HL-60 (cell line): Measurements from ENCODE around the gene PPP3CA.

Source experiments
- DNase-seq, 2 experiments: peaks; one replicate each; pipeline ENCODE4 v3.0.0-alpha.2; 2010 to 2020; ENCODE audit warnings: low read depth in 1 of 2, low spot score in 1 of 2
- H3K27ac ChIP-seq: fragments of 250-450 bp; sonication (Bioruptor Pico); replicated peaks from 2 replicates; pipeline ENCODE4 v1.5.1; 2020; ENCODE audit warnings: mild to moderate bottlenecking, moderate library complexity
- H3K27me3 ChIP-seq: fragments of 250-450 bp; sonication (Bioruptor Pico); 2 replicates; pipeline ENCODE4 v1.5.1; 2021; ENCODE audit warnings: mild to moderate bottlenecking, moderate library complexity; ENCODE audit not compliant: insufficient read depth, poor library complexity, severe bottlenecking
- H3K4me3 ChIP-seq: replicated peaks from 2 replicates; pipeline ENCODE4 v1.5.1; 2011; ENCODE audit warnings: mild to moderate bottlenecking, control low read depth, low read length; ENCODE audit not compliant: insufficient read depth
- GABPA ChIP-seq: IDR thresholded peaks from 2 replicates; pipeline ENCODE4 v1.6.1; 2012; ENCODE audit warnings: low read depth
- POLR2AphosphoS5 ChIP-seq: IDR thresholded peaks from 2 replicates; pipeline ENCODE4 v1.6.1; 2012; ENCODE audit warnings: low read depth
- SPI1 ChIP-seq: IDR thresholded peaks from 2 replicates; pipeline ENCODE4 v1.6.1; 2012; ENCODE audit warnings: low read depth, mild to moderate bottlenecking, borderline replicate concordance
- TF ChIP-seq, protein P1 (sequence below): IDR thresholded peaks from 2 replicates; pipeline ENCODE4 v1.6.1; 2012; ENCODE audit warnings: low read depth; ENCODE audit not compliant: insufficient replicate concordance
- TF ChIP-seq, protein P2 (sequence below): IDR thresholded peaks from one replicate; pipeline ENCODE4 v1.5.1; 2011; ENCODE audit warnings: low read length, control low read depth, inconsistent platforms; ENCODE audit not compliant: insufficient read depth

PPP3CA gene

DNA sequence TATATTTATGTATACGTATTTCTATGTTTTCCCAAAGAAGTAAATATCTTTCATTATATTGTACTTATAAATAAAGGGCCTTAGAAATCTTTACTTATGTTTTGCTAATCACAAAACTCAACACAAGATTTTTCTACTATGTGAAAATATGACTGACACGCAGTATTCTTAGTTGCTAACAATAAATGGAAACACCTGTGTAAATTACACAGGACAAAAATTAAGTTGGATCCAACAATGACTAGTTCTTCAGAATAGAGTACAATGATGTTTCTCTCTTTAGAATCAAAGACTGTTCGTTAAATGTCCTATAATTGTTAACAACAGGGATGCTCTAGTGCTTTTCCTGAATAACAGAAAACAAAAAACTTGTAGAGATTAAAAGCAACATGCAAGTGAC lies 96.1 kb downstream of the PPP3CA start:
- TF ChIP-seq, protein P1, sequence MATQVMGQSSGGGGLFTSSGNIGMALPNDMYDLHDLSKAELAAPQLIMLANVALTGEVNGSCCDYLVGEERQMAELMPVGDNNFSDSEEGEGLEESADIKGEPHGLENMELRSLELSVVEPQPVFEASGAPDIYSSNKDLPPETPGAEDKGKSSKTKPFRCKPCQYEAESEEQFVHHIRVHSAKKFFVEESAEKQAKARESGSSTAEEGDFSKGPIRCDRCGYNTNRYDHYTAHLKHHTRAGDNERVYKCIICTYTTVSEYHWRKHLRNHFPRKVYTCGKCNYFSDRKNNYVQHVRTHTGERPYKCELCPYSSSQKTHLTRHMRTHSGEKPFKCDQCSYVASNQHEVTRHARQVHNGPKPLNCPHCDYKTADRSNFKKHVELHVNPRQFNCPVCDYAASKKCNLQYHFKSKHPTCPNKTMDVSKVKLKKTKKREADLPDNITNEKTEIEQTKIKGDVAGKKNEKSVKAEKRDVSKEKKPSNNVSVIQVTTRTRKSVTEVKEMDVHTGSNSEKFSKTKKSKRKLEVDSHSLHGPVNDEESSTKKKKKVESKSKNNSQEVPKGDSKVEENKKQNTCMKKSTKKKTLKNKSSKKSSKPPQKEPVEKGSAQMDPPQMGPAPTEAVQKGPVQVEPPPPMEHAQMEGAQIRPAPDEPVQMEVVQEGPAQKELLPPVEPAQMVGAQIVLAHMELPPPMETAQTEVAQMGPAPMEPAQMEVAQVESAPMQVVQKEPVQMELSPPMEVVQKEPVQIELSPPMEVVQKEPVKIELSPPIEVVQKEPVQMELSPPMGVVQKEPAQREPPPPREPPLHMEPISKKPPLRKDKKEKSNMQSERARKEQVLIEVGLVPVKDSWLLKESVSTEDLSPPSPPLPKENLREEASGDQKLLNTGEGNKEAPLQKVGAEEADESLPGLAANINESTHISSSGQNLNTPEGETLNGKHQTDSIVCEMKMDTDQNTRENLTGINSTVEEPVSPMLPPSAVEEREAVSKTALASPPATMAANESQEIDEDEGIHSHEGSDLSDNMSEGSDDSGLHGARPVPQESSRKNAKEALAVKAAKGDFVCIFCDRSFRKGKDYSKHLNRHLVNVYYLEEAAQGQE = no peak
- no peak for TF ChIP-seq SPI1
- no peak for DNase-seq
- no peak overlapping the region for H3K27ac ChIP-seq

DNA sequence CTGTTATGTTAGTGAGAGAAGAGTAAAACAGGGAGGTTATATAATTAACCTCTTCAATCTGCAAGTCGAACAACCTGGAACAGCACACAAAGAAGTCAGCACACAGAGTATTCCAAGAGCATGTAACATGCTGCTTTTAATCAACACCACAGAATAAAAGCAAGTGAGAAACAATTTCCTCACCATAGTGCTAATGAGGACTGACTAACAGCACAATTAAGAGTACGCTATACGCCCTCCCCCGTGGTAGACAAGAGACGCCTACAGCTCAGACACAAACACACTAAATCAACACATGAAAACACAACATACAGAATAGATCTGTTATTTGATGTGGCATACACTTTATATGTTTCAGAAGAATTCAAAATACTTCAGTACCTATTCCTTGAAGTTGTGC lies 103.0 kb downstream of the PPP3CA start:
- no peak for DNase-seq
- Histone ChIP-seq H3K27me3 (no peaks in the 10 kb centered on the region), H3K4me3 (no peak overlapping the region), H3K27ac (no peak overlapping the region)
- no peak for TF ChIP-seq GABPA
- TF ChIP-seq, protein P2, sequence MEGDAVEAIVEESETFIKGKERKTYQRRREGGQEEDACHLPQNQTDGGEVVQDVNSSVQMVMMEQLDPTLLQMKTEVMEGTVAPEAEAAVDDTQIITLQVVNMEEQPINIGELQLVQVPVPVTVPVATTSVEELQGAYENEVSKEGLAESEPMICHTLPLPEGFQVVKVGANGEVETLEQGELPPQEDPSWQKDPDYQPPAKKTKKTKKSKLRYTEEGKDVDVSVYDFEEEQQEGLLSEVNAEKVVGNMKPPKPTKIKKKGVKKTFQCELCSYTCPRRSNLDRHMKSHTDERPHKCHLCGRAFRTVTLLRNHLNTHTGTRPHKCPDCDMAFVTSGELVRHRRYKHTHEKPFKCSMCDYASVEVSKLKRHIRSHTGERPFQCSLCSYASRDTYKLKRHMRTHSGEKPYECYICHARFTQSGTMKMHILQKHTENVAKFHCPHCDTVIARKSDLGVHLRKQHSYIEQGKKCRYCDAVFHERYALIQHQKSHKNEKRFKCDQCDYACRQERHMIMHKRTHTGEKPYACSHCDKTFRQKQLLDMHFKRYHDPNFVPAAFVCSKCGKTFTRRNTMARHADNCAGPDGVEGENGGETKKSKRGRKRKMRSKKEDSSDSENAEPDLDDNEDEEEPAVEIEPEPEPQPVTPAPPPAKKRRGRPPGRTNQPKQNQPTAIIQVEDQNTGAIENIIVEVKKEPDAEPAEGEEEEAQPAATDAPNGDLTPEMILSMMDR = no peak

More for the DNA sequence above, 96.1 kb downstream of the PPP3CA start:
- no peak overlapping the region for H3K4me3 ChIP-seq
- H3K27me3 ChIP-seq = no peaks in the 10 kb centered on the region

DNA sequence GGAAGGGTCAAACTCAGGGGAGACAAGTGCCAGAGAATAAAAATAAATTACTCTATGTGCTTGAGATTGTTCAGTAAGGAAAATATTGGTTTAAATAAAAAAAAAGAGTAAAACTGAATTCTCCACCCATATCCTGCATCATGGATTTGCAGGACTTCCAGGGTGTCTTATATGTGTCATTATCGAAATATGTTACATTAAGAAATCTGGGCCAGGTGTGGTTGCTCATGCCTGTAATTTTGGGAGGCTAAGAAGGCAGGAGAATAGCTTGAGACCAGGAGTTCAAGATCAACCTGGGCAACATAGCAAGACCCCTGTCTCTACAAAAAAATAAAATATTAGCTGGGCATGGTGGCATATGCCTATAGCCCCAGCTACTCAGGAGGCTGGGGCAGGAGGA lies 104.9 kb downstream of the PPP3CA start:
- Histone ChIP-seq H3K27ac (no peak overlapping the region), H3K4me3 (no peak overlapping the region), H3K27me3 (no peaks in the 10 kb centered on the region)
- TF ChIP-seq, protein P1 = no peak
- TF ChIP-seq SPI1 = no peak
- no peak for TF ChIP-seq POLR2AphosphoS5
- TF ChIP-seq, protein P2 = no peak
- no peak for TF ChIP-seq GABPA
- no peak for DNase-seq

DNA sequence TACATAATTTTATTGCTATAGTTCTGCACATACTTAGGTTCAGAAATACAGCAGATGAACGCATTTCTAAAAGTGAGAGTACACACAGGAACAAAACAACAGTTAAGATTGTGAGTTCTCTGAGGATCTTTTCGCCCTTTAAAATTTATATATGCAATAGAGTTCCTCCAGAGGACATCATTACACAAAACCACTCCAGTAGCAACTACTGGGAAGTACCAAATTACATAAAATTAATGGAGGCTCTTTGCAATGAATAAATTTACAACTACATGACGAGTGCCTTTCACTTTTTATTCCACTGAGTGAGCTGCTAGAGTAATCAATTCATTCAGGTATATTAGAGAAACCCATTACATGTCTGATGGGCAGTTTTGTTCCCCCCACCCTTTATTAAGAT lies 107.2 kb downstream of the PPP3CA start:
- H3K4me3 ChIP-seq = no peak overlapping the region
- no peak overlapping the region for H3K27ac ChIP-seq
- DNase-seq = no peak
- TF ChIP-seq, protein P2 = no peak
- TF ChIP-seq POLR2AphosphoS5 (no peak), SPI1 (no peak), GABPA (no peak)
- TF ChIP-seq, protein P1 = no peak
- H3K27me3 ChIP-seq = no peaks in the 10 kb centered on the region
